GM23338 (cell line): ENCODE measurements around the gene PLEKHM2. TPM values are rescaled to one million over a fixed set of nuclear protein-coding genes. Genes with fewer than 3 reads are reported as not detected.

Source experiments
- ATAC-seq: fragments of 200-7000 bp; cut with Tn5 transposase; 3 replicates; pipeline ENCODE4 v1.9.1; 2020
- DNase-seq: peaks from one replicate; pipeline ENCODE4 v3.0.0-alpha.2; 2015; ENCODE audit warnings: low spot score
- H2AFZ ChIP-seq: fragments of 200-600 bp; sonication (generic); 2 replicates; pipeline ENCODE4 v1.8.0; 2016; ENCODE audit warnings: antibody characterized with exemption, mild to moderate bottlenecking, moderate library complexity
- H3F3A ChIP-seq: fragments of 200-600 bp; sonication (generic); replicated peaks from 2 replicates; pipeline ENCODE4 v1.8.0; 2017; ENCODE audit warnings: antibody characterized with exemption, mixed run types, low read depth
- H3K27ac ChIP-seq: fragments of 200-600 bp; sonication (generic); 2 replicates; pipeline ENCODE4 v1.6.1; 2016; ENCODE audit warnings: low read depth
- H3K27me3 ChIP-seq: fragments of 200-600 bp; sonication (generic); 2 replicates; pipeline ENCODE4 v1.8.0; 2016; ENCODE audit warnings: mild to moderate bottlenecking, mixed run types, moderate library complexity; ENCODE audit not compliant: insufficient read depth
- H3K36me3 ChIP-seq: fragments of 200-600 bp; sonication (generic); 2 replicates; pipeline ENCODE4 v1.8.0; 2016; ENCODE audit warnings: mild to moderate bottlenecking; ENCODE audit not compliant: insufficient read depth
- H3K4me1 ChIP-seq: fragments of 200-600 bp; sonication (generic); 2 replicates; pipeline ENCODE4 v1.8.0; 2016; ENCODE audit warnings: mild to moderate bottlenecking, moderate library complexity; ENCODE audit not compliant: insufficient read depth
- H3K4me2 ChIP-seq: fragments of 200-600 bp; sonication (generic); 2 replicates; pipeline ENCODE4 v1.7.1; 2017; ENCODE audit warnings: mixed run types
- H3K4me3 ChIP-seq: fragments of 200-600 bp; sonication (generic); 2 replicates; pipeline ENCODE4 v1.6.1; 2016; ENCODE audit warnings: mixed run types
- H3K79me2 ChIP-seq: fragments of 200-600 bp; sonication (generic); replicated peaks from 2 replicates; pipeline ENCODE4 v1.8.0; 2017; ENCODE audit warnings: mild to moderate bottlenecking; ENCODE audit not compliant: insufficient read depth
- H3K9me2 ChIP-seq: fragments of 200-600 bp; sonication (generic); 2 replicates; pipeline ENCODE4 v1.8.0; 2017; ENCODE audit not compliant: insufficient read depth
- H4K20me1 ChIP-seq: fragments of 200-600 bp; sonication (generic); replicated peaks from 2 replicates; pipeline ENCODE4 v1.8.0; 2017; ENCODE audit warnings: mild to moderate bottlenecking; ENCODE audit not compliant: insufficient read depth
- H3K27ac Mint-ChIP-seq: 2 replicates; pipeline ENCODE4 v1.8.0; 2020; ENCODE audit warnings: inconsistent platforms, mild to moderate bottlenecking, moderate library complexity, mixed read lengths
- H3K27me3 Mint-ChIP-seq: 3 replicates; pipeline ENCODE4 v1.8.0; 2022; ENCODE audit warnings: low read depth, mild to moderate bottlenecking, moderate library complexity, mixed read lengths, inconsistent platforms; ENCODE audit not compliant: insufficient read depth, poor library complexity
- H3K36me3 Mint-ChIP-seq: 3 replicates; pipeline ENCODE4 v1.8.0; 2021; ENCODE audit warnings: low read depth, mild to moderate bottlenecking, inconsistent platforms, moderate library complexity, mixed read lengths
- H3K4me1 Mint-ChIP-seq: 3 replicates; pipeline ENCODE4 v1.8.0; 2020; ENCODE audit warnings: mild to moderate bottlenecking, inconsistent platforms, mixed read lengths
- H3K4me3 Mint-ChIP-seq: 3 replicates; pipeline ENCODE4 v1.8.0; 2021; ENCODE audit warnings: moderate library complexity, mild to moderate bottlenecking, inconsistent platforms, mixed read lengths
- H3K9me3 Mint-ChIP-seq: 3 replicates; pipeline ENCODE4 v1.8.0; 2020; ENCODE audit warnings: moderate library complexity, mild to moderate bottlenecking, inconsistent platforms, mixed read lengths
- CREB1 ChIP-seq: fragments of 250-450 bp; sonication (Bioruptor Pico); IDR thresholded peaks from 2 replicates; pipeline ENCODE4 v1.5.0; 2020; ENCODE audit warnings: low read depth, mild to moderate bottlenecking, moderate library complexity
- EZH2phosphoT487 ChIP-seq: fragments of 200-600 bp; sonication (generic); IDR thresholded peaks from one replicate; pipeline ENCODE4 v1.8.1; 2018; ENCODE audit warnings: antibody characterized with exemption; ENCODE audit not compliant: unreplicated experiment
- JUNB ChIP-seq: IDR thresholded peaks from one replicate; pipeline ENCODE4 v1.6.1; 2016; ENCODE audit warnings: antibody characterized with exemption; ENCODE audit not compliant: unreplicated experiment
- ZNF462 ChIP-seq: fragments of 250-450 bp; sonication (Bioruptor Pico); IDR thresholded peaks from 2 replicates; pipeline ENCODE4 v1.5.0; 2020; ENCODE audit warnings: mild to moderate bottlenecking, moderate library complexity
- polyA plus RNA-seq: library from polyadenylated mRNA; unstranded; fragments of >200 nt; fragmentation: Nextera tagmentation; extraction: Ambion mirVana; gene quantifications from 2 replicates; pipeline ENCODE4 v1.2.1, GENCODE V29; 2016
- total RNA-seq: library from RNA; depleted of rRNA; stranded (reverse); fragments of >200 nt; shearing (Covaris generic); gene quantifications from 2 replicates; pipeline ENCODE4 v1.2.3, GENCODE V29; 2014
- TF ChIP-seq, protein P1 (sequence below), 2 experiments: fragments of 200-600 bp in 1 of 2; sonication (generic) in 1 of 2; conservative IDR thresholded peaks; 2 replicates each; pipeline versions ENCODE4 v1.5.1 to v1.6.1; 2016 to 2017; ENCODE audit warnings: antibody characterized with exemption in 2 of 2, low read depth in 2 of 2, mild to moderate bottlenecking in 2 of 2, moderate library complexity in 1 of 2

The PLEKHM2 gene
- total and polyA plus RNA-seq, 2 experiments from 2014 or later = 11.2 to 40.0 TPM

DNA sequence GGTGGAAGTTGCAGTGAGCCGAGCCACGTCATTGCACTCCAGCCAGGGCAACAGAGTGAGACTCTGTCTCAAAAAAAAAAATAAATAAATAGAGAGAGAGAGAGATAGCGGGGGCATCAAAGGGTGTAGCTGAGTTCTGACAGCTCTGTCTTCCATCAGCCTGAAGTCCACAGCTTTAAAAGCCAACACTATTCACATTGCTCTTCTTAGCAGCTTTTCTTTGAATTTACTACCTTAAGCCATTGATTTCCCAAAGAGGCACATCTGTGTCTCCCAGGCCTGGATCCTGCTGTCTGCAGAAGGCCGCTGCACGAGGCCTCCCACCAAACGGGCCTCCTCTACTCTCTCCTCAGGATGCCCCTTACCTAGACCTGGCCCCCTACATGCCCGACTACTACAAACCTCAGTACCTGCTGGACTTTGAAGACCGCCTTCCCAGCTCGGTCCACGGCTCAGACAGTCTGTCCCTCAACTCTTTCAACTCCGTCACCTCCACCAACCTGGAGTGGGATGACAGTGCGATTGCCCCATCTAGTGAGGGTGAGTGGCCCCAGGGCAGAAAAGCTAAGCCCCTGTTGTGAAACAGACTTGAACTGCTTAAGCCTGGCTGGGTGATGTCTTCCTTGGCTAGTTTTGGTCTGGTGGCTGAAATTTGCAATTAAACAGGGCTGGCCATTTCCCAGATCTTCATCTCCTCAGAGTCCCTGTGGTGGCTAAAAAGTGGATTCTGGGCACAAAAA lies 35.4 kb downstream of the PLEKHM2 start:
- no peaks in the 10 kb centered on the region; the same call in 1 of the 2 replicates for H3K36me3 ChIP-seq

More for the DNA sequence above, 35.4 kb downstream of the PLEKHM2 start:
- no peaks in the 10 kb centered on the region for H3K4me1 ChIP-seq
- no peaks in the 10 kb centered on the region for H3K9me2 ChIP-seq
- H4K20me1 ChIP-seq = no peaks in the 10 kb centered on the region; the same call in none of the 2 replicates
- Mint-ChIP-seq H3K27me3 (no peaks in the 10 kb centered on the region), H3K9me3 (no peaks in the 10 kb centered on the region), H3K36me3 (peaks cover 29% of the 10 kb centered on the region), H3K27ac (no peak overlapping the region), H3K4me3 (no peak overlapping the region), H3K4me1 (no peaks in the 10 kb centered on the region)
- no peaks in the 10 kb centered on the region for H3K27me3 ChIP-seq
- no peak overlapping the region for H3K4me2 ChIP-seq
- H3K79me2 ChIP-seq = 0 out of 2 replicates have a peak, but pooled peaks cover under 1% of the 10 kb centered on the region
- ATAC-seq (no peak), DNase-seq (no peak)
- no peak overlapping the region for H3K27ac ChIP-seq
- H3F3A ChIP-seq = 0 out of 2 replicates have a peak, but pooled peaks cover 2% of the 10 kb centered on the region
- no peak overlapping the region for H2AFZ ChIP-seq
- TF ChIP-seq CREB1 (no peak), JUNB (no peak), ZNF462 (CRISPR knock-in tag) (no peak), EZH2phosphoT487 (no peak)
- TF ChIP-seq, protein P1, sequence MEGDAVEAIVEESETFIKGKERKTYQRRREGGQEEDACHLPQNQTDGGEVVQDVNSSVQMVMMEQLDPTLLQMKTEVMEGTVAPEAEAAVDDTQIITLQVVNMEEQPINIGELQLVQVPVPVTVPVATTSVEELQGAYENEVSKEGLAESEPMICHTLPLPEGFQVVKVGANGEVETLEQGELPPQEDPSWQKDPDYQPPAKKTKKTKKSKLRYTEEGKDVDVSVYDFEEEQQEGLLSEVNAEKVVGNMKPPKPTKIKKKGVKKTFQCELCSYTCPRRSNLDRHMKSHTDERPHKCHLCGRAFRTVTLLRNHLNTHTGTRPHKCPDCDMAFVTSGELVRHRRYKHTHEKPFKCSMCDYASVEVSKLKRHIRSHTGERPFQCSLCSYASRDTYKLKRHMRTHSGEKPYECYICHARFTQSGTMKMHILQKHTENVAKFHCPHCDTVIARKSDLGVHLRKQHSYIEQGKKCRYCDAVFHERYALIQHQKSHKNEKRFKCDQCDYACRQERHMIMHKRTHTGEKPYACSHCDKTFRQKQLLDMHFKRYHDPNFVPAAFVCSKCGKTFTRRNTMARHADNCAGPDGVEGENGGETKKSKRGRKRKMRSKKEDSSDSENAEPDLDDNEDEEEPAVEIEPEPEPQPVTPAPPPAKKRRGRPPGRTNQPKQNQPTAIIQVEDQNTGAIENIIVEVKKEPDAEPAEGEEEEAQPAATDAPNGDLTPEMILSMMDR (conservative IDR thresholded peaks at IDR 0.05; ENCODE audit: low read depth in 2 of 2) = peak in 1 of 2 experiments; percentile 37; a peak in 2 of 4 replicates
- no peak overlapping the region for H3K4me3 ChIP-seq
